Measurements from ENCODE around the gene PFKFB4. TPM values are rescaled to one million over a fixed set of nuclear protein-coding genes. Genes with fewer than 3 reads are reported as not detected.

Gene PFKFB4
- total RNA-seq, 2 experiments from 2014 or later, result 21.6 to 24.9 TPM

- ChIA-PET POLR2A (no interaction called here), CTCF (no interaction called here)
- no peak overlapping the region for H3K4me3 Mint-ChIP-seq
- no peaks in the 10 kb centered on the region for H3K9me3 Mint-ChIP-seq
- H3K27ac Mint-ChIP-seq, result no peak overlapping the region
- DNase-seq, result no peak
- no peaks in the 10 kb centered on the region for H3K4me1 Mint-ChIP-seq
- H3K36me3 Mint-ChIP-seq (ENCODE audit: low read depth), result peaks cover 2% of the 10 kb centered on the region
- peaks cover 21% of the 10 kb centered on the region for H3K27me3 Mint-ChIP-seq
These were observed 37.9 kb upstream of the PFKFB4 start for GRCh38 chr3:48594417-48595049.

DNA sequence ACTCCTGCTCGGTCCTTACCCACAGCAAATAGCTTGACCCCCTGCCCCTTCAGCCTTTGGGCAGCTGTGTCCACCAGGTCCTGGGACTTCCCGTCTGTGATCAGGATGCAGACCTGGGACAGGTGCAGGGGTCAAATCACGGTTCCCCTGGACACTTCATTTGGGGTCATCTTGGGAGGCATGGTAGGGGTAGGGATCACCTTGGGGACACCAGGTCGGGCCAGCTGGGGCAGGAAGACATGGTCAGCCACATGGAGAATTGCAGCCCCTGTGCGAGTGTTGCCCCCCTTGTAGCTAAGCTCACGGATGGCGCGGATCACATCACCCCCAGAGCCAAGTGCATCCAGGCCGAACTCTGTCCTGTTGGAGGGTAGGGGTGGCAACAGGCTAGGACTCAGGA lies 36.7 kb upstream of the PFKFB4 start:
- no peaks in the 10 kb centered on the region for H3K9me3 Mint-ChIP-seq
- no peak overlapping the region for H3K27ac Mint-ChIP-seq
- no peaks in the 10 kb centered on the region for H3K4me1 Mint-ChIP-seq
- CTCF ChIA-PET, result no interaction called here
- POLR2A ChIA-PET, result no interaction called here
- DNase-seq, result no peak
- peaks cover 2% of the 10 kb centered on the region for H3K36me3 Mint-ChIP-seq (ENCODE audit: low read depth)
- H3K27me3 Mint-ChIP-seq, result peaks cover 21% of the 10 kb centered on the region
- H3K4me3 Mint-ChIP-seq, result no peak overlapping the region

DNA sequence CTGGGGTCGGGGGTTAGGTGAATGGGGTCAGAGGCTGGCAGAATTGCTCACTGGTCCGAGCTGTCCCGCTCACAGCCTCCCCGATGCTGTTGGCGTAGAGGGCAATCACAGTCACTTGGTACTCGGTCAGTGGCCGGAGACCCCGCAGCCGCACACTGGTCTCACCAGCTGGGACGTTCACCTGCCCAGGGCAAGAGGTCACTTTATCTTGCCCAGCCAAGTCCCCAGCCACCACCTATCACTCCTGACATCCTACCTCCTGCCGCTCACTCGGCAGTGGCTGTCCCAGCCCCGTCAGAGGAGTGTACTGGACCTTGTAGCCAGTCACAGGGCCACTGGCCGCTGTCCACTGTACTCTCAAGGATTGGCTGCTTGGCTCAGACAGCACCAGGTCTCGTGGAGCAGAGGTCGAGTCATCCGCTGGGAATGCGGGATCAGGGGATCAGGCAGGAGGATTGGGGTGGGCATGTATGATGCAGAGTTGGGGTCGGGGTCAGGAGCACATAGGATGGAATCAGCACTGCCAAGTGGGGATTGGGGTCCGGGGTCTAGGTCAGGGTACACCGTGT lies 36.0 kb upstream of the PFKFB4 start:
- H3K36me3 Mint-ChIP-seq (ENCODE audit: low read depth), result no peaks in the 10 kb centered on the region
- ChIA-PET POLR2A (no interaction called here), CTCF (no interaction called here)

GRCh38 chr3:48591886-48592518 lies 35.4 kb upstream of the PFKFB4 start:
- no peak for DNase-seq
- Mint-ChIP-seq H3K27me3 (peaks cover 22% of the 10 kb centered on the region), H3K4me1 (no peaks in the 10 kb centered on the region), H3K27ac (no peak overlapping the region), H3K9me3 (no peaks in the 10 kb centered on the region), H3K36me3 (ENCODE audit: low read depth) (no peaks in the 10 kb centered on the region), H3K4me3 (no peak overlapping the region)
- CTCF ChIA-PET, result no interaction called here
- POLR2A ChIA-PET, result no interaction called here

More for the DNA sequence above, 36.0 kb upstream of the PFKFB4 start:
- H3K4me1 Mint-ChIP-seq, result no peaks in the 10 kb centered on the region
- H3K27ac Mint-ChIP-seq, result no peak overlapping the region
- H3K4me3 Mint-ChIP-seq, result no peak overlapping the region
- H3K9me3 Mint-ChIP-seq, result no peaks in the 10 kb centered on the region
- peaks cover 22% of the 10 kb centered on the region for H3K27me3 Mint-ChIP-seq
- no peak for DNase-seq

- peaks cover 22% of the 10 kb centered on the region for H3K27me3 Mint-ChIP-seq
- H3K4me1 Mint-ChIP-seq, result no peaks in the 10 kb centered on the region
- DNase-seq, result no peak
- H3K27ac Mint-ChIP-seq, result no peak overlapping the region
- H3K36me3 Mint-ChIP-seq (ENCODE audit: low read depth), result no peaks in the 10 kb centered on the region
- H3K4me3 Mint-ChIP-seq, result no peak overlapping the region
- ChIA-PET CTCF (no interaction called here), POLR2A (no interaction called here)
- H3K9me3 Mint-ChIP-seq, result no peaks in the 10 kb centered on the region
These were observed 34.8 kb upstream of the PFKFB4 start for GRCh38 chr3:48591436-48591835.

DNA sequence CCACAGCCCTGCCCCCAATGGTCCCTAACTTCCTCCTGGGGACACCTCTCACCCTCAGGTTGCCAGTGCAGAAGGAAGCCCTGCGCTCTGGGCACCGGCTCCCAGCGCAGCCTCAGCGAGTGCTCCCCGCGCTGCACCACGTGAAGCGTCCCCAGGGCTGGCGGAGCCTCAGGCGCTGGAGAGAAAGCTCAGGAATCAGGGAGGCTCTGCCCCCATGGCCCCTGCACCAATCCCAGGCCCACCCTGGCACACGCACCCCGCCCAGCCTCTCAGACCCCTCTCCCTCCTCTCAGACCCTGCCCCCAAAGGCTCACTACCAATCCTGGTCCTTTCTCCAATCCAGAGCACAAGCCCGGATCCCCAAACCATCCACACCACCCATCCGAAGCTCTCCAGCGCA lies 31.6 kb upstream of the PFKFB4 start:
- no peaks in the 10 kb centered on the region for H3K9me3 Mint-ChIP-seq
- CTCF ChIA-PET, result interaction anchor here (1.6 to 2.0 kb wide), 2 partner anchors 9 to 47 kb away, joined by 4 to 5 read pairs; partner anchors contain the start of gene SLC26A6

DNA sequence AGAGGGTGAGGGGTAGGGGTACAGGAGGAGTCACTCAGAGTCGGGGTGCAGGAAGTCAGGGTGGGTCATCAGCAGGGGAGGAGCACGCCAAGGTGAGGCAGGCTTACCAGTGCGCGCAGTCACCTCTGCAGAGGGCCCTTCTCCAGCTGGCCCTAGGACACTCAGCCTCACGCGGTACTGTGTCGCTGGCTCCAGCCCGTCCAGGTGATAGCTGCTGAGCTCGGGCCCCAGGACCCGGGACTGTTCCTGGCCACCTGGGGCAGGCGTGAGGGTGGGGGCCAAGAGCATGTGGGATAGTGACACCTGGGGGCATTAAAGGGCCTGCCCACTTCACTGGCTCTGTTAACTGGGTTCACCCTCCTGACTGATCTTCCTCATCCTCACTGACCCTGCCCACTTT lies 31.1 kb upstream of the PFKFB4 start:
- Mint-ChIP-seq H3K4me3 (no peak overlapping the region), H3K4me1 (no peaks in the 10 kb centered on the region), H3K27ac (no peak overlapping the region), H3K9me3 (no peaks in the 10 kb centered on the region), H3K36me3 (ENCODE audit: low read depth) (no peaks in the 10 kb centered on the region), H3K27me3 (peaks cover 2% of the 10 kb centered on the region)
- no peak for DNase-seq
- CTCF ChIA-PET, result interaction anchor here (1.6 to 2.0 kb wide), 2 partner anchors 10 to 48 kb away, joined by 4 to 5 read pairs; partner anchors contain the start of gene SLC26A6
- POLR2A ChIA-PET, result no interaction called here

More for the DNA sequence above, 31.6 kb upstream of the PFKFB4 start:
- no peak for DNase-seq
- no peaks in the 10 kb centered on the region for H3K36me3 Mint-ChIP-seq (ENCODE audit: low read depth)
- H3K27me3 Mint-ChIP-seq, result peaks cover 2% of the 10 kb centered on the region
- no peaks in the 10 kb centered on the region for H3K4me1 Mint-ChIP-seq
- POLR2A ChIA-PET, result no interaction called here
- no peak overlapping the region for H3K27ac Mint-ChIP-seq
- no peak overlapping the region for H3K4me3 Mint-ChIP-seq

DNA sequence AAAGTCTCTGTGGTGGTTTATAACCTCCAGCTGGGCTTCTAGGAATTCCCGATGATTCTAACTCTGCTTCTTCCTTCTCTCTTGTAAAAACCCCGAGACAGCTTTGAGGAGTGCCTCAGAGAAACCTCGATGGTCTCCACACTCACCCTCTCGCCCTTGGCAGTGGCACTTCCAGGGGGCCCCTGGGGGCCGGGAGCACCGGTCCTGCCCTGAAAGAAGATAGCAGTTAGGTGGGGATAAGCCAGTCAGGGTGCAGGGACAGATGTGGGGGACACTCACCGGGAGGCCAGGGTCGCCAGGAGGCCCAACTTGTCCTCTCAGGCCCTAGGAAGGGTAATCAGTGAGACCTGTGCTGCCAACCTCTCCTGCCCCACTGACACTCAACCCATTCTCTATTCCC lies 28.8 kb upstream of the PFKFB4 start:
- Mint-ChIP-seq H3K4me3 (no peak overlapping the region), H3K27ac (no peak overlapping the region), H3K4me1 (no peaks in the 10 kb centered on the region), H3K27me3 (peaks cover 2% of the 10 kb centered on the region), H3K9me3 (no peaks in the 10 kb centered on the region), H3K36me3 (ENCODE audit: low read depth) (no peaks in the 10 kb centered on the region)
- POLR2A ChIA-PET, result no interaction called here
- DNase-seq, result no peak
- CTCF ChIA-PET, result no interaction called here

- no peaks in the 10 kb centered on the region for H3K4me1 Mint-ChIP-seq
- no peaks in the 10 kb centered on the region for H3K9me3 Mint-ChIP-seq
- DNase-seq, result no peak
- ChIA-PET CTCF (no interaction called here), POLR2A (no interaction called here)
- H3K36me3 Mint-ChIP-seq (ENCODE audit: low read depth), result no peaks in the 10 kb centered on the region
- no peak overlapping the region for H3K4me3 Mint-ChIP-seq
- no peak overlapping the region for H3K27ac Mint-ChIP-seq
- H3K27me3 Mint-ChIP-seq, result peaks cover 2% of the 10 kb centered on the region
These were observed 28.2 kb upstream of the PFKFB4 start for GRCh38 chr3:48584836-48585235.

DNA sequence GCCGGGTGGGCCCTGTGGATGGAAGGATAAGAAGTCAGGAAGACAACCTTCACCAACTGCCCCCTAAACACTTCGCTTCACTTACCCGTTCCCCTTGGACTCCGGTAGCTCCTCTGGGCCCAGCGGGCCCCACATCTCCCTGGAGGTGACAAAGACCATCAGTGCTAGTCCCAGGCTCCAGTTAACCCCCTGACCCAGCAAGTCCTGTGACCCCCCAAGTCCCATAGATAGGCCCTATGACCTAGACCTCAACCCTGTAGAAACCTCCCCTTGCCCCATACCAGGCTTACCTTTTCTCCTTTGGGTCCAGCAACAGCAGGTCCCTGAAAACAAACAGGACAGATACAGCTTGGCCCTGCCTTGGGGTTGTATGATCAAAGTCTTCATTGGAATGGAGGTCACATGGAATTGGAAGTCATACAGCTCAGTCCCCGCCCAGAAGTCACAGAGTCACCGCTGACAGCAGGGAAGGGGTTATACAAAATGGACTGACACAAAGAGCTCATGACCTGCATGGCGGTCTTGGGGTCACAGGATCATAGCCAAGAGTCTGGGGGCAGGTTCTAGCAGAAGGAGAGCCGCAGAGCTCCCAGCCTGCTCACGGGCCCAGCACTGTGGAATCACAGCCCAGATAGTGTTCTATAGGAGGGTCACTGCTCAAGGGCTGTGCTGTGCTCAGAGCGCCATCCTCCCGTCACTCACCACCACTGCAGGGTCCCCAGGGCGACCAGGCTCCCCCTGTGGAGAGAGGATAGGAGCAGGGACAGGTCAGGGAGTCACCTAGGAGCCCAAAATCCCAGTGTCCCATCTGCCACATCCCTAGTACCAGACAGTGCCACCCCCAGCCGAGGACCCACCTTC lies 25.2 kb upstream of the PFKFB4 start:
- no peak for DNase-seq
- ChIA-PET CTCF (interaction anchor here (0.5 to 0.8 kb wide), 2 partner anchors 12 to 28 kb away, joined by 3 read pairs; no protein-coding TSS in a partner anchor), POLR2A (no interaction called here)
- Mint-ChIP-seq H3K9me3 (no peaks in the 10 kb centered on the region), H3K4me1 (no peaks in the 10 kb centered on the region), H3K27ac (no peak overlapping the region), H3K36me3 (ENCODE audit: low read depth) (no peaks in the 10 kb centered on the region), H3K4me3 (no peak overlapping the region), H3K27me3 (no peaks in the 10 kb centered on the region)

- ChIA-PET POLR2A (no interaction called here), CTCF (no interaction called here)
- H3K4me3 Mint-ChIP-seq, result no peak overlapping the region
- no peaks in the 10 kb centered on the region for H3K4me1 Mint-ChIP-seq
- no peaks in the 10 kb centered on the region for H3K27me3 Mint-ChIP-seq
- no peaks in the 10 kb centered on the region for H3K36me3 Mint-ChIP-seq (ENCODE audit: low read depth)
- no peaks in the 10 kb centered on the region for H3K9me3 Mint-ChIP-seq
- H3K27ac Mint-ChIP-seq, result no peak overlapping the region
- no peak for DNase-seq
These were observed 20.0 kb upstream of the PFKFB4 start for GRCh38 chr3:48576647-48577046.

DNA sequence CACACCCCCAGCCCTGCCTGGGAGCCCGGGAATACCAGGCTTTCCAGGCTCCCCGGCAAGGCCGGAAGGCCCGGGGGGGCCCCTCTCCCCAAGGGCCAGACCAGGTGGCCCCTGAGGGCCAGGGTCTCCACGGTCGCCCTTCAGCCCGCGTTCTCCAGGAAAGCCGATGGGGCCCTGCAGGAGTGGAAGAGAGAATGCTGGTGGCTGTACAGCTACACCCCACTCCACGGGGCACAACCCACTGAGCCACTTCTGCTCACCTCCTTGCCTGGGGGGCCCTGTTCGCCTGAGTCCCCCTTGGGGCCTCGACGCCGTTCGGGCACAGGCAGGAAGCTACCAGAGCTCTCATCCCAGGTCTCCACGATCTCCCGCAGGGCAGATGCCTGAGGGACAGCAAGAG lies 18.8 kb upstream of the PFKFB4 start:
- CTCF ChIA-PET, result no interaction called here
- Mint-ChIP-seq H3K9me3 (no peaks in the 10 kb centered on the region), H3K27ac (no peak overlapping the region)

DNA sequence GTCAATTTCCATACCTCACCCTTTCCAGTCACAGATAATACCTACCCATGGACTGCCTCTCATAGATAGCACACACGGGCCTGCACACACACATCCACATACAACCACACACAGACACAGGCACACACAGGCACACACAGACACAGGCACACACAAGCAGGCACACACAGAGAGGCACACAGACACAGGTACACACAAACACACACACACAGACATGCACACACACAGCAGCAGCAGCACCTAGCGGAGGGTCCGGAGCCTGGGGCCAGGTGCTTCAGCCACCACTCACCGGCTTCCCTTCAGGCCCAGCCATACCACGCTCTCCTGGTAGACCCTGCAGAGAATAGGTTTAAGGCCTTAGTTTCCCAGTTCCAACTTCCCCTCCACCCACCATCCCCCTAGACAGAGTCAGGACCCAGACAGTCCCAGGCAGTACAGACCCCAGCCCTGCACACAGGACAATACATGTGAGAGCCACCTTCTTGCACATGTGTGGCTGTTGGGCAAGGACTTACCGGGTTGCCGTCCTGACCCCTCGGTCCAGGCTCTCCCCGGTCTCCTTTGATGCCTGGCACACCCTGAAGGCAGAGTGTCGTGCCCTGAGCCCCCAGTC lies 17.5 kb upstream of the PFKFB4 start:
- ChIA-PET CTCF (no interaction called here), POLR2A (no interaction called here)
- Mint-ChIP-seq H3K4me1 (no peaks in the 10 kb centered on the region), H3K27ac (no peak overlapping the region), H3K9me3 (no peaks in the 10 kb centered on the region), H3K27me3 (no peaks in the 10 kb centered on the region), H3K36me3 (ENCODE audit: low read depth) (no peaks in the 10 kb centered on the region), H3K4me3 (no peak overlapping the region)
- no peak for DNase-seq

More for the DNA sequence above, 18.8 kb upstream of the PFKFB4 start:
- H3K4me1 Mint-ChIP-seq, result no peaks in the 10 kb centered on the region
- H3K27me3 Mint-ChIP-seq, result no peaks in the 10 kb centered on the region
- H3K36me3 Mint-ChIP-seq (ENCODE audit: low read depth), result no peaks in the 10 kb centered on the region
- no peak for DNase-seq
- no peak overlapping the region for H3K4me3 Mint-ChIP-seq
- POLR2A ChIA-PET, result no interaction called here
